GM23338 (cell line): ENCODE results near the gene FGFR2. TPM values are rescaled to one million over a fixed set of nuclear protein-coding genes. Genes with fewer than 3 reads are reported as not detected.

ENCODE experiments used
- ATAC-seq: fragments of 200-7000 bp; cut with Tn5 transposase; 3 replicates; pipeline ENCODE4 v1.9.1; 2020
- DNase-seq: peaks from one replicate; pipeline ENCODE4 v3.0.0-alpha.2; 2015; ENCODE audit warnings: low spot score
- H2AFZ ChIP-seq: fragments of 200-600 bp; sonication (generic); 2 replicates; pipeline ENCODE4 v1.8.0; 2016; ENCODE audit warnings: antibody characterized with exemption, mild to moderate bottlenecking, moderate library complexity
- H3F3A ChIP-seq: fragments of 200-600 bp; sonication (generic); replicated peaks from 2 replicates; pipeline ENCODE4 v1.8.0; 2017; ENCODE audit warnings: antibody characterized with exemption, mixed run types, low read depth
- H3K27ac ChIP-seq: fragments of 200-600 bp; sonication (generic); 2 replicates; pipeline ENCODE4 v1.6.1; 2016; ENCODE audit warnings: low read depth
- H3K27me3 ChIP-seq: fragments of 200-600 bp; sonication (generic); 2 replicates; pipeline ENCODE4 v1.8.0; 2016; ENCODE audit warnings: mild to moderate bottlenecking, mixed run types, moderate library complexity; ENCODE audit not compliant: insufficient read depth
- H3K36me3 ChIP-seq: fragments of 200-600 bp; sonication (generic); 2 replicates; pipeline ENCODE4 v1.8.0; 2016; ENCODE audit warnings: mild to moderate bottlenecking; ENCODE audit not compliant: insufficient read depth
- H3K4me1 ChIP-seq: fragments of 200-600 bp; sonication (generic); 2 replicates; pipeline ENCODE4 v1.8.0; 2016; ENCODE audit warnings: mild to moderate bottlenecking, moderate library complexity; ENCODE audit not compliant: insufficient read depth
- H3K4me2 ChIP-seq: fragments of 200-600 bp; sonication (generic); 2 replicates; pipeline ENCODE4 v1.7.1; 2017; ENCODE audit warnings: mixed run types
- H3K4me3 ChIP-seq: fragments of 200-600 bp; sonication (generic); 2 replicates; pipeline ENCODE4 v1.6.1; 2016; ENCODE audit warnings: mixed run types
- H3K79me2 ChIP-seq: fragments of 200-600 bp; sonication (generic); replicated peaks from 2 replicates; pipeline ENCODE4 v1.8.0; 2017; ENCODE audit warnings: mild to moderate bottlenecking; ENCODE audit not compliant: insufficient read depth
- H3K9me2 ChIP-seq: fragments of 200-600 bp; sonication (generic); 2 replicates; pipeline ENCODE4 v1.8.0; 2017; ENCODE audit not compliant: insufficient read depth
- H4K20me1 ChIP-seq: fragments of 200-600 bp; sonication (generic); replicated peaks from 2 replicates; pipeline ENCODE4 v1.8.0; 2017; ENCODE audit warnings: mild to moderate bottlenecking; ENCODE audit not compliant: insufficient read depth
- H3K27ac Mint-ChIP-seq: 2 replicates; pipeline ENCODE4 v1.8.0; 2020; ENCODE audit warnings: inconsistent platforms, mild to moderate bottlenecking, moderate library complexity, mixed read lengths
- H3K27me3 Mint-ChIP-seq: 3 replicates; pipeline ENCODE4 v1.8.0; 2022; ENCODE audit warnings: low read depth, mild to moderate bottlenecking, moderate library complexity, mixed read lengths, inconsistent platforms; ENCODE audit not compliant: insufficient read depth, poor library complexity
- H3K36me3 Mint-ChIP-seq: 3 replicates; pipeline ENCODE4 v1.8.0; 2021; ENCODE audit warnings: low read depth, mild to moderate bottlenecking, inconsistent platforms, moderate library complexity, mixed read lengths
- H3K4me1 Mint-ChIP-seq: 3 replicates; pipeline ENCODE4 v1.8.0; 2020; ENCODE audit warnings: mild to moderate bottlenecking, inconsistent platforms, mixed read lengths
- H3K4me3 Mint-ChIP-seq: 3 replicates; pipeline ENCODE4 v1.8.0; 2021; ENCODE audit warnings: moderate library complexity, mild to moderate bottlenecking, inconsistent platforms, mixed read lengths
- H3K9me3 Mint-ChIP-seq: 3 replicates; pipeline ENCODE4 v1.8.0; 2020; ENCODE audit warnings: moderate library complexity, mild to moderate bottlenecking, inconsistent platforms, mixed read lengths
- CREB1 ChIP-seq: fragments of 250-450 bp; sonication (Bioruptor Pico); IDR thresholded peaks from 2 replicates; pipeline ENCODE4 v1.5.0; 2020; ENCODE audit warnings: low read depth, mild to moderate bottlenecking, moderate library complexity
- EZH2 ChIP-seq: fragments of 200-600 bp; sonication (generic); IDR thresholded peaks from one replicate; pipeline ENCODE4 v1.8.0; 2017; ENCODE audit warnings: antibody characterized with exemption, mild to moderate bottlenecking, low read depth; ENCODE audit not compliant: unreplicated experiment
- EZH2phosphoT487 ChIP-seq: fragments of 200-600 bp; sonication (generic); IDR thresholded peaks from one replicate; pipeline ENCODE4 v1.8.1; 2018; ENCODE audit warnings: antibody characterized with exemption; ENCODE audit not compliant: unreplicated experiment
- NANOG ChIP-seq: IDR thresholded peaks from 2 replicates; pipeline ENCODE4 v1.6.1; 2016; ENCODE audit warnings: antibody characterized with exemption, borderline replicate concordance
- POLR2AphosphoS5 ChIP-seq: IDR thresholded peaks from 2 replicates; pipeline ENCODE4 v1.6.1; 2016; ENCODE audit warnings: antibody characterized with exemption, low read depth
- STAT1 ChIP-seq: IDR thresholded peaks from one replicate; pipeline ENCODE4 v1.6.1; 2016; ENCODE audit warnings: antibody characterized with exemption; ENCODE audit not compliant: unreplicated experiment
- ZNF114 ChIP-seq: fragments of 250-450 bp; sonication (Bioruptor Pico); IDR thresholded peaks from 2 replicates; pipeline ENCODE4 v1.5.0; 2020; ENCODE audit warnings: mild to moderate bottlenecking, moderate library complexity
- ZNF331 ChIP-seq: fragments of 250-450 bp; sonication (Bioruptor Pico); IDR thresholded peaks from 2 replicates; pipeline ENCODE4 v1.5.0; 2020; ENCODE audit warnings: low read depth, mild to moderate bottlenecking, moderate library complexity
- polyA plus RNA-seq: library from polyadenylated mRNA; unstranded; fragments of >200 nt; fragmentation: Nextera tagmentation; extraction: Ambion mirVana; gene quantifications from 2 replicates; pipeline ENCODE4 v1.2.1, GENCODE V29; 2016
- total RNA-seq: library from RNA; depleted of rRNA; stranded (reverse); fragments of >200 nt; shearing (Covaris generic); gene quantifications from 2 replicates; pipeline ENCODE4 v1.2.3, GENCODE V29; 2014
- TF ChIP-seq, protein P1 (sequence below): IDR thresholded peaks from one replicate; pipeline ENCODE4 v1.6.1; 2018; ENCODE audit warnings: antibody characterized with exemption; ENCODE audit not compliant: unreplicated experiment
- TF ChIP-seq, protein P2 (sequence below): fragments of 250-450 bp; sonication (Bioruptor Pico); IDR thresholded peaks from 2 replicates; pipeline ENCODE4 v1.5.0; 2020; ENCODE audit warnings: mild to moderate bottlenecking, moderate library complexity

Gene FGFR2
- total and polyA plus RNA-seq, 2 experiments from 2014 or later = 31.1 to 106 TPM

DNA sequence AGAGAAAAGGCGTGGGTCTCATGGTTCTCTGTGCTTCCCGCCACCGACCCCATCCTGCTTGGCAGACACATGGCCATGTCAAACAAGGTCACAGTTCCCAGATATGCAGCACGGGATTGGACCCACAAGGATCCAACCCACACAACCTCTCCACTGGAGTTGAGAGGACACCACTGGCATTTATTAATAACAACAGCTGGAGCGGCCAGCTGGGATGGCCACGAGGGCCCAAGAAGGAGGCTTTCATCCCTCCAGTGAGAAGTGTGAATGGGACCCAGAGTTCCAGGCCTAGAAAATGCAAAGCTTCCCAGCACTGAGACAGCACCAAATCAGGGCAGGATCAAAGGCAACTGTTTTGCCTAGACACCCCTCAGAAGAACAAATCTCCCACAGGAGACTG lies 31.5 kb downstream of the FGFR2 start:
- Mint-ChIP-seq H3K4me1 (peaks cover 65% of the 10 kb centered on the region), H3K27ac (peak overlapping the region; percentile 14; the same call in 1 of the 2 replicates), H3K36me3 (peaks cover 44% of the 10 kb centered on the region), H3K27me3 (peaks cover 4% of the 10 kb centered on the region), H3K9me3 (no peaks in the 10 kb centered on the region), H3K4me3 (no peak overlapping the region; the same call in 2 of the 3 replicates)
- Histone ChIP-seq H3K4me3 (no peak overlapping the region), H3K4me1 (peaks cover 56% of the 10 kb centered on the region), H3K27me3 (no peaks in the 10 kb centered on the region), H2AFZ (no peak overlapping the region), H3K79me2 (peaks cover 100% of the 10 kb centered on the region), H3K27ac (peak overlapping the region; percentile 73; the same call in 1 of the 2 replicates), H3K4me2 (peak overlapping the region; percentile 48; the same call in 1 of the 2 replicates), H3K9me2 (no peaks in the 10 kb centered on the region; the same call in 1 of the 2 replicates), H4K20me1 (peaks cover 76% of the 10 kb centered on the region), H3K36me3 (0 out of 2 replicates have a peak, but pooled peaks cover 13% of the 10 kb centered on the region), H3F3A (no peaks in the 10 kb centered on the region)
- TF ChIP-seq EZH2phosphoT487 (no peak), CREB1 (CRISPR knock-in tag) (no peak), POLR2AphosphoS5 (no peak), NANOG (no peak)
- DNase-seq = no peak
- ATAC-seq = no peak

DNA sequence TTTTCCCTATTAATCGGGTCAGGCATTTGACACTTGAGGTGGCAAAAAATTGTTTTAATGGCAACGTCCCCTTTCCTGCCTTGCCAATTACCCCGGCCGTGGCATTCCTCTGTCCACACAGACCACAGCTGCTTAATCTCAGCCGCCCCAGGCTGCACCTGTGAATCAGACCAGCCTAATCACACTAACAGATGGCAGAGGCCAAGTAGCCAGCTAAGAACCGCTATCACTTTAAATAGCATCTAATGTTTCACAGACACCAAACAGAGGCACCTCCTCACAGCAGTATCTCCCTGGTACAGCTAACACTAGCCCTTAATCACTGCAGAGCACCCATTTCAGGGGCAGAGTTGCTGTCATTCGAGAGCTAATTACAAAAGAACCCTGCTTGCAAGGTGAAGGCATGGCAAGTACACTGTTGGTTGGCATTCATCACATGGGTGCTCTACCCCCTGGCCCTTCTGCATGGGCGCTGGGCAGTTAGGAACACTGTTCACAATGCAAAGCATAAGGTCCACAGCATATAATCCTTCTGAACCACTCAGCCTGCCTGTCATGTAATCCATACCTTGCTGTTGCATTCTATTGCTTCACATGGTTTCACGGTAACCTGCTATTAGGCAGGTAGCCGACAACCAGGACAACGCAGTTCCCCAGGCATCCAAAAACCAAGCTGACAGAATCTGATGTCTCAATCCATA lies 38.8 kb downstream of the FGFR2 start:
- Histone ChIP-seq H3K4me2 (no peak overlapping the region), H3K9me2 (no peaks in the 10 kb centered on the region; the same call in 1 of the 2 replicates), H3K27me3 (no peaks in the 10 kb centered on the region), H3K79me2 (peaks cover 100% of the 10 kb centered on the region), H3K4me3 (no peak overlapping the region), H3K27ac (peak overlapping the region; percentile 45; the same call in 1 of the 2 replicates), H3F3A (0 out of 2 replicates have a peak, but pooled peaks cover 4% of the 10 kb centered on the region), H4K20me1 (peaks cover 64% of the 10 kb centered on the region), H2AFZ (no peak overlapping the region), H3K4me1 (peaks cover 35% of the 10 kb centered on the region), H3K36me3 (peaks cover 17% of the 10 kb centered on the region; the same call in 1 of the 2 replicates)
- no peaks in the 10 kb centered on the region for H3K9me3 Mint-ChIP-seq
- ATAC-seq (peak; percentile 42), DNase-seq (no peak)
- no peak overlapping the region for H3K4me3 Mint-ChIP-seq
- peaks cover 55% of the 10 kb centered on the region for H3K36me3 Mint-ChIP-seq
- peaks cover 8% of the 10 kb centered on the region for H3K27me3 Mint-ChIP-seq
- peaks cover 67% of the 10 kb centered on the region for H3K4me1 Mint-ChIP-seq
- 0 out of 2 replicates have a peak overlapping the region, but pooled peaks have one; percentile 67 for H3K27ac Mint-ChIP-seq
- TF ChIP-seq, protein P1, sequence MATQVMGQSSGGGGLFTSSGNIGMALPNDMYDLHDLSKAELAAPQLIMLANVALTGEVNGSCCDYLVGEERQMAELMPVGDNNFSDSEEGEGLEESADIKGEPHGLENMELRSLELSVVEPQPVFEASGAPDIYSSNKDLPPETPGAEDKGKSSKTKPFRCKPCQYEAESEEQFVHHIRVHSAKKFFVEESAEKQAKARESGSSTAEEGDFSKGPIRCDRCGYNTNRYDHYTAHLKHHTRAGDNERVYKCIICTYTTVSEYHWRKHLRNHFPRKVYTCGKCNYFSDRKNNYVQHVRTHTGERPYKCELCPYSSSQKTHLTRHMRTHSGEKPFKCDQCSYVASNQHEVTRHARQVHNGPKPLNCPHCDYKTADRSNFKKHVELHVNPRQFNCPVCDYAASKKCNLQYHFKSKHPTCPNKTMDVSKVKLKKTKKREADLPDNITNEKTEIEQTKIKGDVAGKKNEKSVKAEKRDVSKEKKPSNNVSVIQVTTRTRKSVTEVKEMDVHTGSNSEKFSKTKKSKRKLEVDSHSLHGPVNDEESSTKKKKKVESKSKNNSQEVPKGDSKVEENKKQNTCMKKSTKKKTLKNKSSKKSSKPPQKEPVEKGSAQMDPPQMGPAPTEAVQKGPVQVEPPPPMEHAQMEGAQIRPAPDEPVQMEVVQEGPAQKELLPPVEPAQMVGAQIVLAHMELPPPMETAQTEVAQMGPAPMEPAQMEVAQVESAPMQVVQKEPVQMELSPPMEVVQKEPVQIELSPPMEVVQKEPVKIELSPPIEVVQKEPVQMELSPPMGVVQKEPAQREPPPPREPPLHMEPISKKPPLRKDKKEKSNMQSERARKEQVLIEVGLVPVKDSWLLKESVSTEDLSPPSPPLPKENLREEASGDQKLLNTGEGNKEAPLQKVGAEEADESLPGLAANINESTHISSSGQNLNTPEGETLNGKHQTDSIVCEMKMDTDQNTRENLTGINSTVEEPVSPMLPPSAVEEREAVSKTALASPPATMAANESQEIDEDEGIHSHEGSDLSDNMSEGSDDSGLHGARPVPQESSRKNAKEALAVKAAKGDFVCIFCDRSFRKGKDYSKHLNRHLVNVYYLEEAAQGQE = no peak
- TF ChIP-seq NANOG = no peak
- no peak for TF ChIP-seq CREB1 (CRISPR knock-in tag)
- no peak for TF ChIP-seq ZNF331 (CRISPR knock-in tag)
- no peak for TF ChIP-seq STAT1
- TF ChIP-seq EZH2 = no peak
- no peak for TF ChIP-seq POLR2AphosphoS5
- TF ChIP-seq, protein P2, sequence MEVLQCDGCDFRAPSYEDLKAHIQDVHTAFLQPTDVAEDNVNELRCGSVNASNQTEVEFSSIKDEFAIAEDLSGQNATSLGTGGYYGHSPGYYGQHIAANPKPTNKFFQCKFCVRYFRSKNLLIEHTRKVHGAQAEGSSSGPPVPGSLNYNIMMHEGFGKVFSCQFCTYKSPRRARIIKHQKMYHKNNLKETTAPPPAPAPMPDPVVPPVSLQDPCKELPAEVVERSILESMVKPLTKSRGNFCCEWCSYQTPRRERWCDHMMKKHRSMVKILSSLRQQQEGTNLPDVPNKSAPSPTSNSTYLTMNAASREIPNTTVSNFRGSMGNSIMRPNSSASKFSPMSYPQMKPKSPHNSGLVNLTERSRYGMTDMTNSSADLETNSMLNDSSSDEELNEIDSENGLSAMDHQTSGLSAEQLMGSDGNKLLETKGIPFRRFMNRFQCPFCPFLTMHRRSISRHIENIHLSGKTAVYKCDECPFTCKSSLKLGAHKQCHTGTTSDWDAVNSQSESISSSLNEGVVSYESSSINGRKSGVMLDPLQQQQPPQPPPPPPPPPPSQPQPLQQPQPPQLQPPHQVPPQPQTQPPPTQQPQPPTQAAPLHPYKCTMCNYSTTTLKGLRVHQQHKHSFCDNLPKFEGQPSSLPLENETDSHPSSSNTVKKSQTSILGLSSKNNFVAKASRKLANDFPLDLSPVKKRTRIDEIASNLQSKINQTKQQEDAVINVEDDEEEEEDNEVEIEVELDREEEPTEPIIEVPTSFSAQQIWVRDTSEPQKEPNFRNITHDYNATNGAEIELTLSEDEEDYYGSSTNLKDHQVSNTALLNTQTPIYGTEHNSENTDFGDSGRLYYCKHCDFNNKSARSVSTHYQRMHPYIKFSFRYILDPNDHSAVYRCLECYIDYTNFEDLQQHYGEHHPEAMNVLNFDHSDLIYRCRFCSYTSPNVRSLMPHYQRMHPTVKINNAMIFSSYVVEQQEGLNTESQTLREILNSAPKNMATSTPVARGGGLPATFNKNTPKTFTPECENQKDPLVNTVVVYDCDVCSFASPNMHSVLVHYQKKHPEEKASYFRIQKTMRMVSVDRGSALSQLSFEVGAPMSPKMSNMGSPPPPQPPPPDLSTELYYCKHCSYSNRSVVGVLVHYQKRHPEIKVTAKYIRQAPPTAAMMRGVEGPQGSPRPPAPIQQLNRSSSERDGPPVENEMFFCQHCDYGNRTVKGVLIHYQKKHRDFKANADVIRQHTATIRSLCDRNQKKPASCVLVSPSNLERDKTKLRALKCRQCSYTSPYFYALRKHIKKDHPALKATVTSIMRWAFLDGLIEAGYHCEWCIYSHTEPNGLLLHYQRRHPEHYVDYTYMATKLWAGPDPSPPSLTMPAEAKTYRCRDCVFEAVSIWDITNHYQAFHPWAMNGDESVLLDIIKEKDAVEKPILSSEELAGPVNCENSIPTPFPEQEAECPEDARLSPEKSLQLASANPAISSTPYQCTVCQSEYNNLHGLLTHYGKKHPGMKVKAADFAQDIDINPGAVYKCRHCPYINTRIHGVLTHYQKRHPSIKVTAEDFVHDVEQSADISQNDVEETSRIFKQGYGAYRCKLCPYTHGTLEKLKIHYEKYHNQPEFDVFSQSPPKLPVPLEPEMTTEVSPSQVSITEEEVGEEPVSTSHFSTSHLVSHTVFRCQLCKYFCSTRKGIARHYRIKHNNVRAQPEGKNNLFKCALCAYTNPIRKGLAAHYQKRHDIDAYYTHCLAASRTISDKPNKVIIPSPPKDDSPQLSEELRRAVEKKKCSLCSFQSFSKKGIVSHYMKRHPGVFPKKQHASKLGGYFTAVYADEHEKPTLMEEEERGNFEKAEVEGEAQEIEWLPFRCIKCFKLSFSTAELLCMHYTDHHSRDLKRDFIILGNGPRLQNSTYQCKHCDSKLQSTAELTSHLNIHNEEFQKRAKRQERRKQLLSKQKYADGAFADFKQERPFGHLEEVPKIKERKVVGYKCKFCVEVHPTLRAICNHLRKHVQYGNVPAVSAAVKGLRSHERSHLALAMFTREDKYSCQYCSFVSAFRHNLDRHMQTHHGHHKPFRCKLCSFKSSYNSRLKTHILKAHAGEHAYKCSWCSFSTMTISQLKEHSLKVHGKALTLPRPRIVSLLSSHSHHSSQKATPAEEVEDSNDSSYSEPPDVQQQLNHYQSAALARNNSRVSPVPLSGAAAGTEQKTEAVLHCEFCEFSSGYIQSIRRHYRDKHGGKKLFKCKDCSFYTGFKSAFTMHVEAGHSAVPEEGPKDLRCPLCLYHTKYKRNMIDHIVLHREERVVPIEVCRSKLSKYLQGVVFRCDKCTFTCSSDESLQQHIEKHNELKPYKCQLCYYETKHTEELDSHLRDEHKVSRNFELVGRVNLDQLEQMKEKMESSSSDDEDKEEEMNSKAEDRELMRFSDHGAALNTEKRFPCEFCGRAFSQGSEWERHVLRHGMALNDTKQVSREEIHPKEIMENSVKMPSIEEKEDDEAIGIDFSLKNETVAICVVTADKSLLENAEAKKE (CRISPR knock-in tag) = no peak
- TF ChIP-seq ZNF114 (CRISPR knock-in tag) = no peak
